PFSK-1 (cell line): Measurements from ENCODE around the gene AFM.

Experiments used
- FOXP2 ChIP-seq: optimal IDR thresholded peaks from 2 replicates; pipeline ENCODE3; 2011; ENCODE audit warnings: borderline replicate concordance, control low read depth, inconsistent platforms; ENCODE audit not compliant: insufficient read depth; ENCODE audit errors: extremely low read length, extremely low read depth
- POLR2AphosphoS5 ChIP-seq: IDR thresholded peaks from 2 replicates; pipeline ENCODE4 v1.6.1; 2012; ENCODE audit warnings: low read depth, mild to moderate bottlenecking, control low read depth, low read length, moderate library complexity
- REST ChIP-seq, 2 experiments: IDR thresholded peaks; 2 replicates each; pipeline versions ENCODE4 v1.6.1 to v1.8.0; 2011 to 2012; ENCODE audit warnings: low read depth in 2 of 2, low read length in 2 of 2, control low read depth in 1 of 2, inconsistent platforms in 1 of 2, mild to moderate bottlenecking in 1 of 2, moderate library complexity in 1 of 2; ENCODE audit not compliant: insufficient read depth in 1 of 2
- SIN3A ChIP-seq: IDR thresholded peaks from 2 replicates; pipeline ENCODE4 v1.6.1; 2012; ENCODE audit warnings: mild to moderate bottlenecking, low read length, moderate library complexity, borderline replicate concordance; ENCODE audit not compliant: insufficient read depth
- TAF1 ChIP-seq: IDR thresholded peaks from 2 replicates; pipeline ENCODE4 v1.6.1; 2012; ENCODE audit warnings: low read length, control low read depth, borderline replicate concordance; ENCODE audit not compliant: insufficient read depth

AFM gene

GRCh38 chr4:73525611-73526010 is 44.1 kb downstream of the AFM start:
- no peak for TF ChIP-seq POLR2AphosphoS5
- TF ChIP-seq TAF1: no peak
- TF ChIP-seq FOXP2: no peak
- no peak for TF ChIP-seq SIN3A
- no peak for TF ChIP-seq REST (IDR thresholded peaks at IDR 0.05; ENCODE audit: insufficient read depth in 1 of 2, low read depth in 2 of 2, low read length in 2 of 2)

DNA sequence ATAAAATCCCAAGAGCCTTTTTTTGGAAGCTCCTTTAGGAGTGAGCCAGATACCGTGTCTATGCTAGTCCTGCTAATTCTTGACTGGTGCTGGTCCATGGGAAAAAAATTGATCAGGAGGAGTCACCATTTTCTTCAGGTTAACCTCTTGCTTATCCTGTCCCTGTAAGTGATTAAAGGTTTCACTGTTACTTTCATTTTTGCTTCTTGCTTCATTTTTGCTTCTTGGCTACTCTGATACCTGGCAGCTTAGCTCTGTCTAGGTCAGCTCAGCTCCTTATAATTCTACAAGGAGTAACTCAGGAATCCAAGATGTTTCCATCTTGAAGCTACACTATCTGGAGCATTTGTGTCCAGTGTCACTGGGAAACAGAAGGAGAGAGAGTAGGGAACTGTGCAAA is 45.7 kb downstream of the AFM start:
- TF ChIP-seq SIN3A (no peak), REST (IDR thresholded peaks at IDR 0.05; ENCODE audit: insufficient read depth in 1 of 2, low read depth in 2 of 2, low read length in 2 of 2) (no peak), FOXP2 (no peak), POLR2AphosphoS5 (no peak), TAF1 (no peak)

GRCh38 chr4:73528171-73528570 is 46.6 kb downstream of the AFM start:
- TF ChIP-seq SIN3A: no peak
- no peak for TF ChIP-seq TAF1
- TF ChIP-seq REST (IDR thresholded peaks at IDR 0.05; ENCODE audit: insufficient read depth in 1 of 2, low read depth in 2 of 2, low read length in 2 of 2): no peak

- TF ChIP-seq POLR2AphosphoS5: no peak
Measured at GRCh38 chr4:73533515-73534422, 52.2 kb downstream of the AFM start.

DNA sequence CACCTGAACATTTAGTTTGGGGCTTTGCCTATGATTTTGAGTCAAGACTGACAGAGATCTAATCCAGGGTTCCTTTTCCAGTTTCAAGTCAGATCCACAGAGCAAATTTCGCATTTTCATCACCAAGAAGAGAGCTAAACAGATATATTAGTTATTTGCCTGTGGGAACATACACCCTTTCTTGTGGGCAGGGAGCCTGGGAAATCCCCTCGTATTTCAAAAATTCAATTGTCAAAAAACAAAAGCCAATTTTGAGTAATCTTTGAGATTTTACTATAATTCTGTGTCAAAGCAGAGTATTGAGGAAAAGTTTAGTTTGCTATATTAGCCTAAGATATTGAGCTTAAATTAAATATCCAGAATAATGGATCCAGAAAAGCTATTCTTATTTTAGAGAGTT is 56.6 kb downstream of the AFM start:
- TF ChIP-seq REST (IDR thresholded peaks at IDR 0.05; ENCODE audit: insufficient read depth in 1 of 2, low read depth in 2 of 2, low read length in 2 of 2): no peak
- TF ChIP-seq FOXP2: no peak
- no peak for TF ChIP-seq SIN3A
- TF ChIP-seq TAF1: no peak
- no peak for TF ChIP-seq POLR2AphosphoS5
